ENCODE results near the gene ARHGAP35. TPM values are rescaled to one million over a fixed set of nuclear protein-coding genes. Genes with fewer than 3 reads are reported as not detected.
A peak's percentile ranks its signal among the peaks of the same experiment; 100 is the strongest.

ARHGAP35 gene
- total RNA-seq, 1 experiment from 2014 or later: 52.1 TPM

DNA sequence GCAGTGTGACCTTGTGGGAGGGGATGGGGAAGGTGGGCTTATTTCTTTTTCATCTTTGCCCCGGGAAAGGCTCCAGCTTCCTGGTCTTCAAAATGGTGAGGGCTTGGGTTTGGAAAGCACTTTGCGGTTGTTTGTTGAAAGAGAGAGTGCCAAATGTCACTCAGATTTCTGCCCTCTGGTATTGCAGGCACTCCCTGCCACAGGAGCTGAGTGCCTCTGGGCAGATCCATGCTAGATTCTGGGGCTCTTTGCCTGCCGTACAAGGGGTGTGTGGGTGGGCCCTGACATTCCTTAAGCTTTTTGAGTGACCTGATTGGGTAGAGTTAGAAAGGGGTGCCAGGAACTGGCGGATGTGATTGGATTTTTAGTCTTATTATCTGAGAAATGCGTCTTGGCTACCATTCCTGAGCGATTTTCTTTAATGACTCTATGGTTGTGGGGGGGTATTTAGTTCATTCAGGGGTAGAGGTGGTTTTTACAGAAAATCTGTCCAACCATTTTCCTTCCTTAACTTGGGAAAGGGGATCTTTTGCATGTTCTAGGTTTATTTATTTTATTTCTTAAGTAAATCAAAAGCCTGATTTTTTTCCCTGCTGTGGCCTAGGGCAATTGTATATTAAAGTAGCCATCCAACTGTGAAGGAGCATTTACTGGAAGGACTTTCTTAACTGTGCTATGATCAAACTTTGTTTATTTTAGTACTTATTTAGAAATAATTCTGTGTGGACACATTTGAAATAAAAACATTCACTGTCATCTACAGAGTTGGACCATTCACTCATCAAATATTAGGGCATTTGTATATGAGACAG is 3.2 kb downstream of the ARHGAP35 start:
- no peaks in the 10 kb centered on the region for H3K27me3 Mint-ChIP-seq (ENCODE audit: insufficient read depth, unreplicated experiment)
- TF ChIP-seq, protein P1, sequence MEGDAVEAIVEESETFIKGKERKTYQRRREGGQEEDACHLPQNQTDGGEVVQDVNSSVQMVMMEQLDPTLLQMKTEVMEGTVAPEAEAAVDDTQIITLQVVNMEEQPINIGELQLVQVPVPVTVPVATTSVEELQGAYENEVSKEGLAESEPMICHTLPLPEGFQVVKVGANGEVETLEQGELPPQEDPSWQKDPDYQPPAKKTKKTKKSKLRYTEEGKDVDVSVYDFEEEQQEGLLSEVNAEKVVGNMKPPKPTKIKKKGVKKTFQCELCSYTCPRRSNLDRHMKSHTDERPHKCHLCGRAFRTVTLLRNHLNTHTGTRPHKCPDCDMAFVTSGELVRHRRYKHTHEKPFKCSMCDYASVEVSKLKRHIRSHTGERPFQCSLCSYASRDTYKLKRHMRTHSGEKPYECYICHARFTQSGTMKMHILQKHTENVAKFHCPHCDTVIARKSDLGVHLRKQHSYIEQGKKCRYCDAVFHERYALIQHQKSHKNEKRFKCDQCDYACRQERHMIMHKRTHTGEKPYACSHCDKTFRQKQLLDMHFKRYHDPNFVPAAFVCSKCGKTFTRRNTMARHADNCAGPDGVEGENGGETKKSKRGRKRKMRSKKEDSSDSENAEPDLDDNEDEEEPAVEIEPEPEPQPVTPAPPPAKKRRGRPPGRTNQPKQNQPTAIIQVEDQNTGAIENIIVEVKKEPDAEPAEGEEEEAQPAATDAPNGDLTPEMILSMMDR (IDR thresholded peaks at IDR 0.05; ENCODE audit: unreplicated experiment): no peak
- peaks cover 33% of the 10 kb centered on the region for H3K4me1 Mint-ChIP-seq (ENCODE audit: insufficient read depth, unreplicated experiment)
- intact Hi-C loops (cut with micrococcal nuclease): loop anchor here (5.0 kb wide), 1 partner anchor 268 kb away; the partner anchor contains the start of gene SAE1
- H3K4me3 Mint-ChIP-seq (ENCODE audit: unreplicated experiment): no peak overlapping the region
- ChIA-PET POLR2A (interaction anchor here (0.9 to 5.9 kb wide), 16 partner anchors 10 to 368 kb away, joined by 3 to 59 read pairs (median 6); partner anchors contain the start of genes AP2S1, CALM3 and ZC3H4), CTCF (interaction anchor here (0.6 to 1.6 kb wide), 5 partner anchors 37 to 286 kb away, joined by 3 to 16 read pairs (median 3); no protein-coding TSS in a partner anchor)
- peak; percentile 85 for DNase-seq (ENCODE audit: unreplicated experiment)
- H3K36me3 Mint-ChIP-seq (ENCODE audit: insufficient read depth, unreplicated experiment): no peaks in the 10 kb centered on the region
- H3K27ac Mint-ChIP-seq (ENCODE audit: low read depth, unreplicated experiment): no peak overlapping the region
- BruUV-seq (replicated peaks): no TSS peak
- no peaks in the 10 kb centered on the region for H3K9me3 Mint-ChIP-seq (ENCODE audit: unreplicated experiment)

DNA sequence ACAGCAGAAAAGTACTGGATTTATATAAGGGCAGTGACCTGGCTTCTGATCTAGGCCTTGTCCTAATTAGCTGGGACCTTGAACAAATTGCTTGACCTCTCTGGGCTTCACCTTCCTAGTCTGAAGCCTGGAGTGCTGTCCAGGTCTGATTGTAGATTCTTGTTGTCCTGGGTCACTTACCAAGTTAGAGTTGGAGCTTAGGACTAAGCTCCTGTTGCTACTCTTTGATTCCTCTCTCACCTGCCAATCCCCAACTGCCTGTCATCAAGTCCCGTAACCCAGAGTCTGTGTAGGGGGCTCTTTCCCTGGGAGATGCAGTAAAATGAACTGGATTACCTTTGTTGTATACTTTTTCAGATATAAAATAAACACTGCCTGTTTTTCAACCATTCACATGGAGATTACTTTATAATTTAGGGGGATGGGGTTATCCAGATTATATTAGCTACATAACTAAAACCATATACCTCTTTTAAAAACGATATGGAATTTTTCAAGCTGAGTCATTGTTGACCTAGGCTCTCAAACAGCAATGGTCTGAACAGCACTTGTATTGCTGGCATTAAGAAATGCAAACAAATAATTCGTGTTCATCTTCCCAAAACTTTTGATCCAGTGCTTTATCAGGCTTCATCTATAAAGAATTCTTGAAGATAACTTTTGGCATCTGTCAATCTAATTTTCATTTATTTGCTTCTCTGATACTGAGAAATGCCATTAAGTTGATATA is 5.8 kb downstream of the ARHGAP35 start:
- POLR2A ChIA-PET: interaction anchor here (0.9 to 1.6 kb wide), 9 partner anchors 15 to 77 kb away, joined by 3 to 12 read pairs (median 3); no protein-coding TSS in a partner anchor
- Mint-ChIP-seq H3K36me3 (ENCODE audit: insufficient read depth, unreplicated experiment) (peaks cover 7% of the 10 kb centered on the region), H3K4me1 (ENCODE audit: insufficient read depth, unreplicated experiment) (peaks cover 32% of the 10 kb centered on the region), H3K27me3 (ENCODE audit: insufficient read depth, unreplicated experiment) (no peaks in the 10 kb centered on the region), H3K27ac (ENCODE audit: low read depth, unreplicated experiment) (peak overlapping the region; percentile 69), H3K9me3 (ENCODE audit: unreplicated experiment) (no peaks in the 10 kb centered on the region), H3K4me3 (ENCODE audit: unreplicated experiment) (no peak overlapping the region)
- TF ChIP-seq, protein P1 (IDR thresholded peaks at IDR 0.05; ENCODE audit: unreplicated experiment): no peak
- BruUV-seq (replicated peaks): no TSS peak
- peak; percentile 46 for DNase-seq (ENCODE audit: unreplicated experiment)
- CTCF ChIA-PET: interaction anchor here (0.6 to 1.3 kb wide), 4 partner anchors 59 to 857 kb away, joined by 3 read pairs; no protein-coding TSS in a partner anchor
- intact Hi-C loops (cut with micrococcal nuclease): no loop called here

DNA sequence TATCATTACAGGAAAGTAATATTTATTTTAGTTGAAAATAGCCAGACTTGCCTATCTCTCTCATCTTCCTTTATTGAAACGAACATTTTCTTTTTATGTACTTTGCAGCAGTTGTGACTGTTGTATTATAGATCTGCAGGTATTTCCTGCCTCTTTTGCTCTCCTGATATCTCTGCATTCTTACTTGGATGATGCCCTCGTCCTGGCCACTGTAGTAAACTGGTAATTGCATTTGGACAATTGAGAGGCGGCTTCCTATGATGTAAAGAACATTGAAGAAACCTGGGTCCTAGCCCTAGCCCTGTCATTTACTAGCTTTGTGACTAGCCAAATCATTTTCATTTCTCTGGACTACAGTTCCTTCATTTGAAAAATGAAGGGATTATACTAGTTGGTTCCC is 6.4 kb downstream of the ARHGAP35 start:
- CTCF ChIA-PET: interaction anchor here (0.6 to 1.7 kb wide), 4 partner anchors 59 to 857 kb away, joined by 3 to 5 read pairs (median 3); no protein-coding TSS in a partner anchor
- no peaks in the 10 kb centered on the region for H3K27me3 Mint-ChIP-seq (ENCODE audit: insufficient read depth, unreplicated experiment)
- intact Hi-C loops (cut with micrococcal nuclease): no loop called here
- H3K4me1 Mint-ChIP-seq (ENCODE audit: insufficient read depth, unreplicated experiment): peaks cover 32% of the 10 kb centered on the region
- H3K9me3 Mint-ChIP-seq (ENCODE audit: unreplicated experiment): no peaks in the 10 kb centered on the region
- no peak overlapping the region for H3K4me3 Mint-ChIP-seq (ENCODE audit: unreplicated experiment)
- peaks cover 7% of the 10 kb centered on the region for H3K36me3 Mint-ChIP-seq (ENCODE audit: insufficient read depth, unreplicated experiment)
- H3K27ac Mint-ChIP-seq (ENCODE audit: low read depth, unreplicated experiment): peak overlapping the region; percentile 69
- no TSS peak for BruUV-seq (replicated peaks)
- DNase-seq (ENCODE audit: unreplicated experiment): no peak
- TF ChIP-seq, protein P1 (IDR thresholded peaks at IDR 0.05; ENCODE audit: unreplicated experiment): no peak
- POLR2A ChIA-PET: interaction anchor here (1.0 to 1.6 kb wide), 6 partner anchors 14 to 76 kb away, joined by 3 to 12 read pairs (median 4); no protein-coding TSS in a partner anchor
